ENCODE results near the gene NCF2. TPM values are rescaled to one million over a fixed set of nuclear protein-coding genes. Genes with fewer than 3 reads are reported as not detected.

NCF2 gene
- total and polyA plus RNA-seq, 2 donors (not counting 1 experiment from before 2014, with no cell fraction given), result 9.9 to 10.5 TPM

DNA sequence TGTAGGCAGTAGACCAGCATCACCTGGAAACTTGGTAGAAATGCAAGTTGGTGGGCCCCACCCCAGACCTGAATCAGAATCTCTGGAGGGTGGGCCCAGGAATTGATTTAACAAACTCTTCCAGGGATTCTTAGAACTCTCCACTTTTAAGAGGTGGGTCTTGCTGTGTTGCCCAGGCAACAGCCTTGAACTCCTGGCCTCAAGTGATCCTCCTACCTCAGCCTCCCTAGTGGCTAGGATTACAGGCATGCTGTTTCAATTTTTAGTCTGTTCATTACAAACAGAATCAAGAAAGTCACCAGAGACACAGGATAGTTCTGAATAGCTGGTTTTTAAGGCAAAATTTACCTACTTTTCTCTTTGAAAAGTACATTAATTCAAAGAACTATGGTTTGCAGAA lies 31.2 kb downstream of the NCF2 start:
- Histone ChIP-seq H3K4me1 (ENCODE audit: control insufficient read depth in 2 of 2, insufficient read depth in 2 of 2, low read length in 2 of 2) (peaks cover 9 to 11% of the 10 kb centered on the region in 2 donors), H3K27me3 (replicated peaks in 1 of 4; ENCODE audit: control extremely low read depth in 1 of 4, control insufficient read depth in 3 of 4, insufficient read depth in 4 of 4, low read length in 3 of 4) (no peaks in the 10 kb centered on the region), H3K79me2 (ENCODE audit: control insufficient read depth, insufficient read depth, low read length) (no peaks in the 10 kb centered on the region), H4K20me1 (ENCODE audit: control insufficient read depth, insufficient read depth, low read length, poor library complexity, severe bottlenecking) (no peaks in the 10 kb centered on the region), H3K27ac (ENCODE audit: low read length in 2 of 2) (no peak overlapping the region), H3K9ac (ENCODE audit: low read length) (no peak overlapping the region), H3K4me3 (ENCODE audit: control extremely low read depth in 1 of 5, extremely low read depth in 1 of 5, insufficient read depth in 1 of 5, low read depth in 2 of 5, low read length in 4 of 5) (no peak overlapping the region), H3K4me2 (replicated peaks; ENCODE audit: low read depth, low read length, poor library complexity, severe bottlenecking) (no peak overlapping the region), H3K9me3 (ENCODE audit: control extremely low read depth in 1 of 3, control insufficient read depth in 2 of 3, insufficient read depth in 1 of 3, low read length in 2 of 3) (peaks cover 0 to 1% (median 0%) of the 10 kb centered on the region in 3 donors), H2AFZ (ENCODE audit: insufficient read depth, low read depth, low read length, poor library complexity, severe bottlenecking) (no peak overlapping the region), H3K36me3 (replicated peaks in 1 of 2; ENCODE audit: control extremely low read depth in 1 of 2, control insufficient read depth in 1 of 2, extremely low read depth in 1 of 2, insufficient read depth in 2 of 2, low read length in 1 of 2) (peaks cover 16 to 18% of the 10 kb centered on the region in 2 experiments)
- Mint-ChIP-seq H3K27me3 (no peaks in the 10 kb centered on the region), H3K4me3 (no peak overlapping the region), H3K4me1 (peaks cover 16% of the 10 kb centered on the region), H3K27ac (no peak overlapping the region), H3K9me3 (ENCODE audit: insufficient read depth) (no peaks in the 10 kb centered on the region)
- DNase-seq (no peak), ATAC-seq (ENCODE audit: low read depth) (no peak)
- intact Hi-C loops (cut with micrococcal nuclease), result no loop called here
- POLR2A ChIA-PET, result no interaction called here
- no peak for TF ChIP-seq EZH2 (IDR thresholded peaks at IDR 0.05; ENCODE audit: borderline replicate concordance, insufficient read depth, low read depth, low read length, poor library complexity, severe bottlenecking)
- CTCF ChIA-PET, result interaction anchor here (0.8 kb wide), 1 partner anchor 21 kb away, joined by 3 read pairs; no protein-coding TSS in a partner anchor

DNA sequence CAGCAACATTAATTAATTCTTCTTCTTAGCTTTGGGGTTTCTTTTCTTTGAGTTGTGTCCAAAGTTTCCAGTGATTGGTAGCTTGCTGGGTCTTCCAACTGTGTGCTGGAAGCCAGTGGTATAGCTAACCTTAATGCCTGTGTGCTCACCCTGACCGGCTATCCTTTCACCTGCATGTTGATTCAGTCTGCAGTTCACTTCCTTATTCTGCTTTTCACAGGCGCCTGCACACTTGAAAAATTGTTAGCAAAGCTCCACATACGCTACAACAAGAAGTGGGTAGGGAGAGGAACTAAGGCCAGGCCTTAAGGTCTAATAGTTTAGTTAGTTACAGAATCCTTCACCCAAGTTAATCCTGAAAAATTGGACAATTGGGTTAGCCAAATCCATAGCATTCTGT lies 35.7 kb downstream of the NCF2 start:
- H3K36me3 ChIP-seq (replicated peaks in 1 of 2; ENCODE audit: control extremely low read depth in 1 of 2, control insufficient read depth in 1 of 2, extremely low read depth in 1 of 2, insufficient read depth in 2 of 2, low read length in 1 of 2), result peaks cover 10 to 56% of the 10 kb centered on the region in 2 experiments
- H4K20me1 ChIP-seq (ENCODE audit: control insufficient read depth, insufficient read depth, low read length, poor library complexity, severe bottlenecking), result no peaks in the 10 kb centered on the region
- no peak overlapping the region for H2AFZ ChIP-seq (ENCODE audit: insufficient read depth, low read depth, low read length, poor library complexity, severe bottlenecking)
- no peaks in the 10 kb centered on the region for H3K79me2 ChIP-seq (ENCODE audit: control insufficient read depth, insufficient read depth, low read length)
- Mint-ChIP-seq H3K27ac (peak overlapping the region; percentile 42), H3K4me1 (peaks cover 20% of the 10 kb centered on the region), H3K9me3 (ENCODE audit: insufficient read depth) (no peaks in the 10 kb centered on the region), H3K27me3 (no peaks in the 10 kb centered on the region), H3K4me3 (no peak overlapping the region)
- intact Hi-C loops (cut with micrococcal nuclease), result loop anchor here (2.0 kb wide), 1 partner anchor 36 kb away; the partner anchor contains the start of gene NCF2
- peak; percentile 86 for ATAC-seq (ENCODE audit: low read depth)
- WGBS (ENCODE audit: insufficient coverage), result 0% methylated on average over 1 of the region's 3 CpGs
- peak; percentile 44 for DNase-seq
- H3K4me3 ChIP-seq (ENCODE audit: control extremely low read depth in 1 of 5, extremely low read depth in 1 of 5, insufficient read depth in 1 of 5, low read depth in 2 of 5, low read length in 4 of 5), result no peak overlapping the region
- TF ChIP-seq, protein P1, sequence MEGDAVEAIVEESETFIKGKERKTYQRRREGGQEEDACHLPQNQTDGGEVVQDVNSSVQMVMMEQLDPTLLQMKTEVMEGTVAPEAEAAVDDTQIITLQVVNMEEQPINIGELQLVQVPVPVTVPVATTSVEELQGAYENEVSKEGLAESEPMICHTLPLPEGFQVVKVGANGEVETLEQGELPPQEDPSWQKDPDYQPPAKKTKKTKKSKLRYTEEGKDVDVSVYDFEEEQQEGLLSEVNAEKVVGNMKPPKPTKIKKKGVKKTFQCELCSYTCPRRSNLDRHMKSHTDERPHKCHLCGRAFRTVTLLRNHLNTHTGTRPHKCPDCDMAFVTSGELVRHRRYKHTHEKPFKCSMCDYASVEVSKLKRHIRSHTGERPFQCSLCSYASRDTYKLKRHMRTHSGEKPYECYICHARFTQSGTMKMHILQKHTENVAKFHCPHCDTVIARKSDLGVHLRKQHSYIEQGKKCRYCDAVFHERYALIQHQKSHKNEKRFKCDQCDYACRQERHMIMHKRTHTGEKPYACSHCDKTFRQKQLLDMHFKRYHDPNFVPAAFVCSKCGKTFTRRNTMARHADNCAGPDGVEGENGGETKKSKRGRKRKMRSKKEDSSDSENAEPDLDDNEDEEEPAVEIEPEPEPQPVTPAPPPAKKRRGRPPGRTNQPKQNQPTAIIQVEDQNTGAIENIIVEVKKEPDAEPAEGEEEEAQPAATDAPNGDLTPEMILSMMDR (IDR thresholded peaks at IDR 0.05), result no peak
- TF ChIP-seq EZH2 (IDR thresholded peaks at IDR 0.05; ENCODE audit: borderline replicate concordance, insufficient read depth, low read depth, low read length, poor library complexity, severe bottlenecking), result no peak
- peak overlapping the region; percentile 4 for H3K4me2 ChIP-seq (replicated peaks; ENCODE audit: low read depth, low read length, poor library complexity, severe bottlenecking)
- no peaks in the 10 kb centered on the region for H3K9me3 ChIP-seq (ENCODE audit: control extremely low read depth in 1 of 3, control insufficient read depth in 2 of 3, insufficient read depth in 1 of 3, low read length in 2 of 3)
- H3K4me1 ChIP-seq (ENCODE audit: control insufficient read depth in 2 of 2, insufficient read depth in 2 of 2, low read length in 2 of 2), result peaks cover 9 to 12% of the 10 kb centered on the region in 2 donors
- H3K27ac ChIP-seq (ENCODE audit: low read length in 2 of 2), result peak overlapping the region in 1 of 2 donors; percentile 44
- ChIA-PET CTCF (interaction anchor here (0.6 to 2.6 kb wide), 11 partner anchors 15 to 361 kb away, joined by 3 to 11 read pairs (median 3); partner anchors contain the start of gene NCF2), POLR2A (interaction anchor here (1.1 kb wide), 1 partner anchor 36 kb away, joined by 3 read pairs; the partner anchor contains the start of gene NCF2)
- H3K9ac ChIP-seq (ENCODE audit: low read length), result peak overlapping the region; percentile 2
- H3K27me3 ChIP-seq (replicated peaks in 1 of 4; ENCODE audit: control extremely low read depth in 1 of 4, control insufficient read depth in 3 of 4, insufficient read depth in 4 of 4, low read length in 3 of 4), result no peaks in the 10 kb centered on the region

All from B cell (primary cell).